Liver (tissue), 9 donors: ENCODE results near the gene HSPA12B. TPM values are rescaled to one million over a fixed set of nuclear protein-coding genes. Genes with fewer than 3 reads are reported as not detected.

ENCODE experiments used
- DNase-seq: peaks from one replicate; pipeline ENCODE4 v3.0.0-alpha.2; 2017; ENCODE audit warnings: low spot score
- H3K27ac ChIP-seq, 2 donors: one replicate each; pipeline ENCODE4 v1.7.0; 2013; ENCODE audit warnings: inconsistent platforms in 2 of 2, low read length in 2 of 2, control low read depth in 1 of 2, low read depth in 1 of 2, mild to moderate bottlenecking in 1 of 2
- H3K27me3 ChIP-seq, 4 donors: one replicate each; pipeline versions ENCODE4 v1.6.1 to v1.7.0; 2013; ENCODE audit warnings: low read length in 3 of 4, inconsistent platforms in 1 of 4, mild to moderate bottlenecking in 1 of 4, moderate library complexity in 1 of 4; ENCODE audit not compliant: control insufficient read depth in 4 of 4, insufficient read depth in 4 of 4
- H3K36me3 ChIP-seq, 4 donors: one replicate each; pipeline versions ENCODE4 v1.6.1 to v1.7.0; 2013; ENCODE audit warnings: low read length in 3 of 4, mild to moderate bottlenecking in 3 of 4, low read depth in 1 of 4, moderate library complexity in 1 of 4; ENCODE audit not compliant: control insufficient read depth in 4 of 4, insufficient read depth in 3 of 4
- H3K4me1 ChIP-seq, 4 donors: one replicate each; pipeline versions ENCODE4 v1.6.1 to v1.7.0; 2013; ENCODE audit warnings: low read length in 3 of 4, mild to moderate bottlenecking in 3 of 4, moderate library complexity in 1 of 4; ENCODE audit not compliant: control insufficient read depth in 4 of 4, insufficient read depth in 4 of 4
- H3K4me3 ChIP-seq, 3 donors: one replicate each; pipeline versions ENCODE4 v1.6.1 to v1.7.0; 2013; ENCODE audit warnings: low read length in 3 of 3, control low read depth in 1 of 3, low read depth in 1 of 3, mild to moderate bottlenecking in 1 of 3
- H3K9ac ChIP-seq, 2 donors: one replicate each; pipeline ENCODE4 v1.7.0; 2013; ENCODE audit warnings: low read length in 2 of 2, mild to moderate bottlenecking in 2 of 2, moderate library complexity in 2 of 2, control low read depth in 1 of 2, low read depth in 1 of 2
- H3K9me3 ChIP-seq, 4 donors: one replicate each; pipeline versions ENCODE4 v1.6.1 to v1.7.0; 2013; ENCODE audit warnings: low read length in 3 of 4; ENCODE audit not compliant: control insufficient read depth in 4 of 4
- EGR1 ChIP-seq, 2 donors: IDR thresholded peaks; 2 replicates each; pipeline ENCODE4 v1.6.1; 2016 to 2018; ENCODE audit warnings: antibody characterized with exemption in 2 of 2, low read depth in 2 of 2
- FOXA1 ChIP-seq: IDR thresholded peaks from 2 replicates; pipeline ENCODE4 v1.6.1; 2016; ENCODE audit warnings: antibody characterized with exemption
- FOXA2 ChIP-seq: IDR thresholded peaks from 2 replicates; pipeline ENCODE4 v1.6.1; 2016; ENCODE audit warnings: antibody characterized with exemption
- GABPA ChIP-seq, 2 donors: IDR thresholded peaks in 1 of 2; conservative IDR thresholded peaks in 1 of 2; 2 replicates each; pipeline ENCODE4 v1.6.1; 2016; ENCODE audit warnings: antibody characterized with exemption in 2 of 2, mild to moderate bottlenecking in 1 of 2, moderate library complexity in 1 of 2
- HNF4A ChIP-seq, 2 donors: conservative IDR thresholded peaks; 2 replicates each; pipeline ENCODE4 v1.6.1; 2016; ENCODE audit warnings: antibody characterized with exemption in 2 of 2, mild to moderate bottlenecking in 2 of 2
- HNF4G ChIP-seq: IDR thresholded peaks from 2 replicates; pipeline ENCODE4 v1.6.1; 2016; ENCODE audit warnings: antibody characterized with exemption
- JUND ChIP-seq, 2 donors: IDR thresholded peaks; 2 replicates each; pipeline ENCODE4 v1.6.1; 2016; ENCODE audit warnings: antibody characterized with exemption in 2 of 2
- NR2F2 ChIP-seq: IDR thresholded peaks from 2 replicates; pipeline ENCODE4 v1.6.1; 2016; ENCODE audit warnings: antibody characterized with exemption
- RAD21 ChIP-seq, 2 donors: IDR thresholded peaks; 2 replicates each; pipeline ENCODE4 v1.6.1; 2016; ENCODE audit warnings: antibody characterized with exemption in 2 of 2, mild to moderate bottlenecking in 2 of 2
- RXRA ChIP-seq, 2 donors: IDR thresholded peaks; 2 replicates each; pipeline ENCODE4 v1.6.1; 2017 to 2018; ENCODE audit warnings: antibody characterized with exemption in 2 of 2, mild to moderate bottlenecking in 1 of 2
- SP1 ChIP-seq: IDR thresholded peaks from 2 replicates; pipeline ENCODE4 v1.6.1; 2018; ENCODE audit warnings: antibody characterized with exemption, mild to moderate bottlenecking
- TAF1 ChIP-seq: conservative IDR thresholded peaks from 2 replicates; pipeline ENCODE4 v1.6.1; 2016; ENCODE audit warnings: antibody characterized with exemption, mild to moderate bottlenecking
- YY1 ChIP-seq: IDR thresholded peaks from 2 replicates; pipeline ENCODE4 v1.6.1; 2016; ENCODE audit warnings: antibody characterized with exemption, mild to moderate bottlenecking
- WGBS: extraction: QIAGEN DNeasy Blood & Tissue Kit; methylation state at CpG from one replicate; pipeline ENCODE4 v1.1.7; 2013; 5-methylcytosine and 5-hydroxymethylcytosine counted together
- polyA plus RNA-seq, 2 donors: library from polyadenylated mRNA; stranded (reverse) in 1 of 2; unstranded in 1 of 2; fragments of 200-250 nt in 1 of 2; fragments of >200 nt in 1 of 2; fragmentation: Nextera tagmentation in 1 of 2; extraction: Ambion mirVana in 1 of 2; gene quantifications; one replicate each; pipeline versions ENCODE4 v1.2.1 to v1.2.3, GENCODE V29; 2013 to 2015
- total RNA-seq, 2 donors: library from RNA; depleted of rRNA; stranded (reverse); fragments of >200 nt; gene quantifications; one replicate each; pipeline ENCODE4 v1.2.3, GENCODE V29; 2014
- TF ChIP-seq, protein P1 (sequence below): IDR thresholded peaks from 2 replicates; pipeline ENCODE4 v1.6.1; 2016; ENCODE audit warnings: antibody characterized with exemption
- TF ChIP-seq, protein P2 (sequence below): IDR thresholded peaks from 2 replicates; pipeline ENCODE4 v1.6.1; 2016; ENCODE audit warnings: antibody characterized with exemption
- TF ChIP-seq, protein P3 (sequence below): fragments of 150-350 bp; IDR thresholded peaks from 2 replicates; pipeline ENCODE4 v1.5.1; 2017; ENCODE audit warnings: improper control_type of control experiment, low read depth, low read length; ENCODE audit not compliant: missing input control
- TF ChIP-seq, protein P4 (sequence below): IDR thresholded peaks from 2 replicates; pipeline ENCODE4 v1.6.1; 2016; ENCODE audit warnings: antibody characterized with exemption, mild to moderate bottlenecking
- TF ChIP-seq, protein P5 (sequence below): IDR thresholded peaks from 2 replicates; pipeline ENCODE4 v1.6.1; 2016; ENCODE audit warnings: antibody characterized with exemption
- donor health status: healthy.
- donor health status: healthy.
- donor health status: healthy.
- donor health status: healthy.
- donor health status: healthy.

The HSPA12B gene
- total and polyA plus RNA-seq, 4 donors: 0.72 to 1.8 (median 0.87) TPM

DNA sequence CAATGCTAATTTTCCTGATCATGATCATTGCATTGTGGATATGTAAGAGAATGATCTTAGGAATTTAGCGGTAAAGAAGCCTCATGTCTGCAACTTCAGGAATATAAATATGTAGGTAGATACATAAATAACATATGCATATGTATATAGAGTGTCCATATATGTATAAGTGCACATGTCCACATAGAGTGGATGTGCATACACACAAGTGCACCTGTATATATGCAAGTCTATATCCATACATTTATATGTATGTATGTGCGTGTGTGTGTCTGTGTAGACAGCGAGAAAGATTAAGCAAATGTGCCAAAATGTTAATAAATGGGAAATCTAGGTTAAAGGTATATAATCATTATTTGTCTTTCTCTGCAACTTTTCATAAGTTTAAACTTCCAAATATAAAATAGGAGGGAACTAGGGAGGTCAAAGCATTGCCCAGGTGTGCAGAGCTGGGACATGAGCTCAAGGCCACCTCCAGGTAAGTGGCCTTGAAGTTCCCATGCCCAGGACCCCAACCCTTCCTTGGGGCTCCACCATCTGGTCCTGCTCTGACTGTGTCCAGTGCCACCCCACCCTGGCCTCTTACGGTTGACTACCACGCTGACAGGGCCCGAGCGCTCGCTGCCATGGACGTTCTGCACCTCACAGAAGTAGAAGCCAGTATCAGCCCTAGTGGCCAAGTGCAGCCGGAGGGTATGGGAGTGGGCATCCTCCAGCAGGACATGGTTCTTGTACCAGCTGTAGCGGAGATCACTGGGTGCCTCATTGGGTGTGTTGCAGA lies 29.7 kb upstream of the HSPA12B start:
- Histone ChIP-seq H3K9me3 (no peaks in the 10 kb centered on the region), H3K36me3 (no peaks in the 10 kb centered on the region), H3K4me1 (no peaks in the 10 kb centered on the region), H3K27ac (no peak overlapping the region), H3K27me3 (no peaks in the 10 kb centered on the region), H3K9ac (no peak overlapping the region), H3K4me3 (no peak overlapping the region)
- DNase-seq: no peak
- no peak for TF ChIP-seq JUND (IDR thresholded peaks at IDR 0.05)
- no peak for TF ChIP-seq NR2F2
- TF ChIP-seq, protein P1, sequence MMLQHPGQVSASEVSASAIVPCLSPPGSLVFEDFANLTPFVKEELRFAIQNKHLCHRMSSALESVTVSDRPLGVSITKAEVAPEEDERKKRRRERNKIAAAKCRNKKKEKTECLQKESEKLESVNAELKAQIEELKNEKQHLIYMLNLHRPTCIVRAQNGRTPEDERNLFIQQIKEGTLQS: no peak
- TF ChIP-seq, protein P2, sequence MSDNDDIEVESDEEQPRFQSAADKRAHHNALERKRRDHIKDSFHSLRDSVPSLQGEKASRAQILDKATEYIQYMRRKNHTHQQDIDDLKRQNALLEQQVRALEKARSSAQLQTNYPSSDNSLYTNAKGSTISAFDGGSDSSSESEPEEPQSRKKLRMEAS: no peak
- TF ChIP-seq RAD21 (IDR thresholded peaks at IDR 0.05): no peak
- TF ChIP-seq YY1: no peak
- no peak for TF ChIP-seq SP1
- TF ChIP-seq HNF4G: no peak
- TF ChIP-seq HNF4A (conservative IDR thresholded peaks at IDR 0.05): no peak
- TF ChIP-seq FOXA1: no peak
- TF ChIP-seq, protein P3, sequence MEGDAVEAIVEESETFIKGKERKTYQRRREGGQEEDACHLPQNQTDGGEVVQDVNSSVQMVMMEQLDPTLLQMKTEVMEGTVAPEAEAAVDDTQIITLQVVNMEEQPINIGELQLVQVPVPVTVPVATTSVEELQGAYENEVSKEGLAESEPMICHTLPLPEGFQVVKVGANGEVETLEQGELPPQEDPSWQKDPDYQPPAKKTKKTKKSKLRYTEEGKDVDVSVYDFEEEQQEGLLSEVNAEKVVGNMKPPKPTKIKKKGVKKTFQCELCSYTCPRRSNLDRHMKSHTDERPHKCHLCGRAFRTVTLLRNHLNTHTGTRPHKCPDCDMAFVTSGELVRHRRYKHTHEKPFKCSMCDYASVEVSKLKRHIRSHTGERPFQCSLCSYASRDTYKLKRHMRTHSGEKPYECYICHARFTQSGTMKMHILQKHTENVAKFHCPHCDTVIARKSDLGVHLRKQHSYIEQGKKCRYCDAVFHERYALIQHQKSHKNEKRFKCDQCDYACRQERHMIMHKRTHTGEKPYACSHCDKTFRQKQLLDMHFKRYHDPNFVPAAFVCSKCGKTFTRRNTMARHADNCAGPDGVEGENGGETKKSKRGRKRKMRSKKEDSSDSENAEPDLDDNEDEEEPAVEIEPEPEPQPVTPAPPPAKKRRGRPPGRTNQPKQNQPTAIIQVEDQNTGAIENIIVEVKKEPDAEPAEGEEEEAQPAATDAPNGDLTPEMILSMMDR: no peak
- no peak for TF ChIP-seq FOXA2
- TF ChIP-seq EGR1 (IDR thresholded peaks at IDR 0.05; ENCODE audit: low read depth in 2 of 2): no peak
- TF ChIP-seq TAF1: no peak
- TF ChIP-seq, protein P4, sequence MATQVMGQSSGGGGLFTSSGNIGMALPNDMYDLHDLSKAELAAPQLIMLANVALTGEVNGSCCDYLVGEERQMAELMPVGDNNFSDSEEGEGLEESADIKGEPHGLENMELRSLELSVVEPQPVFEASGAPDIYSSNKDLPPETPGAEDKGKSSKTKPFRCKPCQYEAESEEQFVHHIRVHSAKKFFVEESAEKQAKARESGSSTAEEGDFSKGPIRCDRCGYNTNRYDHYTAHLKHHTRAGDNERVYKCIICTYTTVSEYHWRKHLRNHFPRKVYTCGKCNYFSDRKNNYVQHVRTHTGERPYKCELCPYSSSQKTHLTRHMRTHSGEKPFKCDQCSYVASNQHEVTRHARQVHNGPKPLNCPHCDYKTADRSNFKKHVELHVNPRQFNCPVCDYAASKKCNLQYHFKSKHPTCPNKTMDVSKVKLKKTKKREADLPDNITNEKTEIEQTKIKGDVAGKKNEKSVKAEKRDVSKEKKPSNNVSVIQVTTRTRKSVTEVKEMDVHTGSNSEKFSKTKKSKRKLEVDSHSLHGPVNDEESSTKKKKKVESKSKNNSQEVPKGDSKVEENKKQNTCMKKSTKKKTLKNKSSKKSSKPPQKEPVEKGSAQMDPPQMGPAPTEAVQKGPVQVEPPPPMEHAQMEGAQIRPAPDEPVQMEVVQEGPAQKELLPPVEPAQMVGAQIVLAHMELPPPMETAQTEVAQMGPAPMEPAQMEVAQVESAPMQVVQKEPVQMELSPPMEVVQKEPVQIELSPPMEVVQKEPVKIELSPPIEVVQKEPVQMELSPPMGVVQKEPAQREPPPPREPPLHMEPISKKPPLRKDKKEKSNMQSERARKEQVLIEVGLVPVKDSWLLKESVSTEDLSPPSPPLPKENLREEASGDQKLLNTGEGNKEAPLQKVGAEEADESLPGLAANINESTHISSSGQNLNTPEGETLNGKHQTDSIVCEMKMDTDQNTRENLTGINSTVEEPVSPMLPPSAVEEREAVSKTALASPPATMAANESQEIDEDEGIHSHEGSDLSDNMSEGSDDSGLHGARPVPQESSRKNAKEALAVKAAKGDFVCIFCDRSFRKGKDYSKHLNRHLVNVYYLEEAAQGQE: no peak
- TF ChIP-seq, protein P5, sequence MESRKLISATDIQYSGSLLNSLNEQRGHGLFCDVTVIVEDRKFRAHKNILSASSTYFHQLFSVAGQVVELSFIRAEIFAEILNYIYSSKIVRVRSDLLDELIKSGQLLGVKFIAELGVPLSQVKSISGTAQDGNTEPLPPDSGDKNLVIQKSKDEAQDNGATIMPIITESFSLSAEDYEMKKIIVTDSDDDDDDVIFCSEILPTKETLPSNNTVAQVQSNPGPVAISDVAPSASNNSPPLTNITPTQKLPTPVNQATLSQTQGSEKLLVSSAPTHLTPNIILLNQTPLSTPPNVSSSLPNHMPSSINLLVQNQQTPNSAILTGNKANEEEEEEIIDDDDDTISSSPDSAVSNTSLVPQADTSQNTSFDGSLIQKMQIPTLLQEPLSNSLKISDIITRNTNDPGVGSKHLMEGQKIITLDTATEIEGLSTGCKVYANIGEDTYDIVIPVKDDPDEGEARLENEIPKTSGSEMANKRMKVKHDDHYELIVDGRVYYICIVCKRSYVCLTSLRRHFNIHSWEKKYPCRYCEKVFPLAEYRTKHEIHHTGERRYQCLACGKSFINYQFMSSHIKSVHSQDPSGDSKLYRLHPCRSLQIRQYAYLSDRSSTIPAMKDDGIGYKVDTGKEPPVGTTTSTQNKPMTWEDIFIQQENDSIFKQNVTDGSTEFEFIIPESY: no peak
- no peak for TF ChIP-seq GABPA (IDR thresholded peaks at IDR 0.05 in 1 of 2, conservative IDR thresholded peaks at IDR 0.05 in 1 of 2)
- no peak for TF ChIP-seq RXRA (IDR thresholded peaks at IDR 0.05)
- WGBS: 96% methylated on average over 11 of the region's 11 CpGs
